H1 (cell line): ENCODE data around the gene HHAT.

Experiments used
- FOSL1 ChIP-seq: IDR thresholded peaks from 2 replicates; pipeline ENCODE4 v1.6.1; 2011; ENCODE audit warnings: mild to moderate bottlenecking, low read depth, low read length, moderate library complexity; ENCODE audit not compliant: insufficient read depth
- HDAC6 ChIP-seq: IDR thresholded peaks from one replicate; pipeline ENCODE4 v1.7.1; 2012; ENCODE audit warnings: low read depth, mild to moderate bottlenecking, inconsistent platforms, low read length, moderate library complexity
- MAX ChIP-seq: IDR thresholded peaks from 2 replicates; pipeline ENCODE4 v1.6.1; 2012; ENCODE audit warnings: inconsistent platforms
- NRF1 ChIP-seq: IDR thresholded peaks from 2 replicates; pipeline ENCODE4 v1.6.1; 2011; ENCODE audit warnings: mild to moderate bottlenecking, low read depth, low read length, improper control_type of control experiment
- POLR2A ChIP-seq, 2 experiments: IDR thresholded peaks; 1 replicate in 1 of 2; 2 replicates in 1 of 2; pipeline ENCODE4 v1.6.1; 2011; ENCODE audit warnings: low read depth in 2 of 2, low read length in 2 of 2, mild to moderate bottlenecking in 2 of 2; ENCODE audit errors: control extremely low read depth in 1 of 2
- RAD21 ChIP-seq, 2 experiments: IDR thresholded peaks in 1 of 2; conservative IDR thresholded peaks in 1 of 2; 2 replicates each; pipeline ENCODE4 v1.6.1; 2011; ENCODE audit warnings: low read depth in 2 of 2, low read length in 2 of 2, improper control_type of control experiment in 1 of 2, inconsistent platforms in 1 of 2, mild to moderate bottlenecking in 1 of 2, moderate library complexity in 1 of 2
- RBBP5 ChIP-seq: IDR thresholded peaks from 2 replicates; pipeline ENCODE4 v1.7.1; 2012; ENCODE audit warnings: low read depth, mild to moderate bottlenecking, inconsistent platforms, low read length, moderate library complexity, borderline replicate concordance
- TAF1 ChIP-seq: IDR thresholded peaks from 2 replicates; pipeline ENCODE4 v1.6.1; 2011; ENCODE audit warnings: mild to moderate bottlenecking, low read depth, low read length
- YY1 ChIP-seq: IDR thresholded peaks from 2 replicates; pipeline ENCODE4 v1.6.1; 2011; ENCODE audit warnings: low read depth, mild to moderate bottlenecking, low read length
- TF ChIP-seq, protein P1 (sequence below), 3 experiments: IDR thresholded peaks; 1 replicate in 2 of 3; 2 replicates in 1 of 3; pipeline versions ENCODE4 v1.5.1 to v1.6.1; 2011; ENCODE audit warnings: low read length in 3 of 3, mild to moderate bottlenecking in 3 of 3, inconsistent platforms in 2 of 3, low read depth in 1 of 3, moderate library complexity in 1 of 3; ENCODE audit not compliant: insufficient read depth in 1 of 3; ENCODE audit errors: control extremely low read depth in 1 of 3

GRCh38 chr1:210325026-210325670, 3.6 kb upstream of the HHAT start:
- TF ChIP-seq, protein P1, sequence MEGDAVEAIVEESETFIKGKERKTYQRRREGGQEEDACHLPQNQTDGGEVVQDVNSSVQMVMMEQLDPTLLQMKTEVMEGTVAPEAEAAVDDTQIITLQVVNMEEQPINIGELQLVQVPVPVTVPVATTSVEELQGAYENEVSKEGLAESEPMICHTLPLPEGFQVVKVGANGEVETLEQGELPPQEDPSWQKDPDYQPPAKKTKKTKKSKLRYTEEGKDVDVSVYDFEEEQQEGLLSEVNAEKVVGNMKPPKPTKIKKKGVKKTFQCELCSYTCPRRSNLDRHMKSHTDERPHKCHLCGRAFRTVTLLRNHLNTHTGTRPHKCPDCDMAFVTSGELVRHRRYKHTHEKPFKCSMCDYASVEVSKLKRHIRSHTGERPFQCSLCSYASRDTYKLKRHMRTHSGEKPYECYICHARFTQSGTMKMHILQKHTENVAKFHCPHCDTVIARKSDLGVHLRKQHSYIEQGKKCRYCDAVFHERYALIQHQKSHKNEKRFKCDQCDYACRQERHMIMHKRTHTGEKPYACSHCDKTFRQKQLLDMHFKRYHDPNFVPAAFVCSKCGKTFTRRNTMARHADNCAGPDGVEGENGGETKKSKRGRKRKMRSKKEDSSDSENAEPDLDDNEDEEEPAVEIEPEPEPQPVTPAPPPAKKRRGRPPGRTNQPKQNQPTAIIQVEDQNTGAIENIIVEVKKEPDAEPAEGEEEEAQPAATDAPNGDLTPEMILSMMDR (IDR thresholded peaks at IDR 0.05; ENCODE audit: control extremely low read depth in 1 of 3, insufficient read depth in 1 of 3, low read depth in 1 of 3, low read length in 3 of 3) = no peak
- no peak for TF ChIP-seq YY1
- no peak for TF ChIP-seq NRF1
- TF ChIP-seq MAX = no peak
- TF ChIP-seq HDAC6 = no peak
- no peak for TF ChIP-seq POLR2A (IDR thresholded peaks at IDR 0.05; ENCODE audit: control extremely low read depth in 1 of 2, low read depth in 2 of 2, low read length in 2 of 2)
- no peak for TF ChIP-seq RBBP5
- TF ChIP-seq TAF1 = no peak
- no peak for TF ChIP-seq FOSL1
- peak; percentile 22 to 46; a peak in 3 of 4 replicates for TF ChIP-seq RAD21 (IDR thresholded peaks at IDR 0.05 in 1 of 2, conservative IDR thresholded peaks at IDR 0.05 in 1 of 2; ENCODE audit: low read depth in 2 of 2, low read length in 2 of 2)
